ENCODE data around the gene TXNIP. TPM values are rescaled to one million over a fixed set of nuclear protein-coding genes. Genes with fewer than 3 reads are reported as not detected.

The TXNIP gene
- total RNA-seq, 1 donor from 2014 or later = 157 TPM

GRCh38 chr1:145993618-145994390 lies 2.6 kb downstream of the TXNIP start:
- peak overlapping the region; percentile 10 for H3K27ac Mint-ChIP-seq (ENCODE audit: unreplicated experiment)
- H3K4me3 Mint-ChIP-seq (ENCODE audit: unreplicated experiment) = peak overlapping the region; percentile 100

GRCh38 chr1:145992958-145993617 lies 3.3 kb downstream of the TXNIP start:
- H3K9me3 ChIP-seq (ENCODE audit: insufficient read depth, low read depth, low read length) = no peaks in the 10 kb centered on the region
- H3K4me1 ChIP-seq (ENCODE audit: insufficient read depth, low read length) = peaks cover 20% of the 10 kb centered on the region
- peak overlapping the region; percentile 96 for H3K4me2 ChIP-seq (ENCODE audit: low read length)
- no peak overlapping the region for H3K4me3 ChIP-seq (ENCODE audit: insufficient read depth, low read depth, low read length)
- H3K36me3 Mint-ChIP-seq (ENCODE audit: low read depth, unreplicated experiment) = peaks cover 30% of the 10 kb centered on the region
- no peak overlapping the region for H3K27ac ChIP-seq (ENCODE audit: low read depth, low read length)
- H3K9ac ChIP-seq (ENCODE audit: low read length) = no peak overlapping the region
- TF ChIP-seq EZH2 (IDR thresholded peaks at IDR 0.05; ENCODE audit: insufficient read depth, low read length) (no peak), CTCF (IDR thresholded peaks at IDR 0.05; ENCODE audit: insufficient read depth, low read depth, low read length) (no peak)
- peaks cover 27% of the 10 kb centered on the region for H4K20me1 ChIP-seq (ENCODE audit: insufficient read depth, low read length)
- peaks cover 28% of the 10 kb centered on the region for H3K79me2 ChIP-seq (ENCODE audit: insufficient read depth, low read length)
- FAIRE-seq (no peak), DNase-seq (ENCODE audit: low read depth) (no peak)
- no peaks in the 10 kb centered on the region for H3K27me3 Mint-ChIP-seq (ENCODE audit: low read depth, unreplicated experiment)
- H2AFZ ChIP-seq (ENCODE audit: low read depth, low read length) = no peak overlapping the region
- peak overlapping the region; percentile 75 for H3K27ac Mint-ChIP-seq (ENCODE audit: unreplicated experiment)
- no peaks in the 10 kb centered on the region for H3K9me3 Mint-ChIP-seq (ENCODE audit: unreplicated experiment)
- no peaks in the 10 kb centered on the region for H3K27me3 ChIP-seq (ENCODE audit: insufficient read depth, low read length)
- peak overlapping the region; percentile 100 for H3K4me3 Mint-ChIP-seq (ENCODE audit: unreplicated experiment)
- H3K36me3 ChIP-seq (ENCODE audit: insufficient read depth, low read length) = peaks cover 23% of the 10 kb centered on the region
- peaks cover 17% of the 10 kb centered on the region for H3K4me1 Mint-ChIP-seq (ENCODE audit: low read depth, unreplicated experiment)

More at GRCh38 chr1:145993618-145994390, 2.6 kb downstream of the TXNIP start:
- Mint-ChIP-seq H3K4me1 (ENCODE audit: low read depth, unreplicated experiment) (peaks cover 17% of the 10 kb centered on the region), H3K27me3 (ENCODE audit: low read depth, unreplicated experiment) (no peaks in the 10 kb centered on the region), H3K9me3 (ENCODE audit: unreplicated experiment) (no peaks in the 10 kb centered on the region), H3K36me3 (ENCODE audit: low read depth, unreplicated experiment) (peaks cover 30% of the 10 kb centered on the region)
- Histone ChIP-seq H2AFZ (ENCODE audit: low read depth, low read length) (no peak overlapping the region), H3K4me2 (ENCODE audit: low read length) (peak overlapping the region; percentile 96), H3K27ac (ENCODE audit: low read depth, low read length) (no peak overlapping the region), H3K4me1 (ENCODE audit: insufficient read depth, low read length) (peaks cover 20% of the 10 kb centered on the region), H3K36me3 (ENCODE audit: insufficient read depth, low read length) (peaks cover 23% of the 10 kb centered on the region), H3K27me3 (ENCODE audit: insufficient read depth, low read length) (no peaks in the 10 kb centered on the region), H3K4me3 (ENCODE audit: insufficient read depth, low read depth, low read length) (peak overlapping the region; percentile 98), H4K20me1 (ENCODE audit: insufficient read depth, low read length) (peaks cover 27% of the 10 kb centered on the region), H3K79me2 (ENCODE audit: insufficient read depth, low read length) (peaks cover 28% of the 10 kb centered on the region), H3K9me3 (ENCODE audit: insufficient read depth, low read depth, low read length) (no peaks in the 10 kb centered on the region), H3K9ac (ENCODE audit: low read length) (peak overlapping the region; percentile 89)
- TF ChIP-seq EZH2 (IDR thresholded peaks at IDR 0.05; ENCODE audit: insufficient read depth, low read length) = no peak
- TF ChIP-seq CTCF (IDR thresholded peaks at IDR 0.05; ENCODE audit: insufficient read depth, low read depth, low read length) = no peak
- FAIRE-seq (no peak), DNase-seq (ENCODE audit: low read depth) (no peak)

Data from astrocyte (in vitro differentiated cells and primary cell).